Occipital lobe (tissue), 2 donors: ENCODE measurements around the gene KIF5C. TPM values are rescaled to one million over a fixed set of nuclear protein-coding genes. Genes with fewer than 3 reads are reported as not detected.

Source experiments
- DNase-seq: peaks from one replicate; lab custom pipeline; 2025; lab: John Stamatoyannopoulos, UW
- total RNA-seq: library from RNA; depleted of rRNA; stranded (reverse); fragments of >200 nt; gene quantifications from one replicate; pipeline ENCODE4 v1.2.3, GENCODE V29; 2014

KIF5C gene
- total RNA-seq, 1 donor from 2014 or later, result 379 TPM

DNA sequence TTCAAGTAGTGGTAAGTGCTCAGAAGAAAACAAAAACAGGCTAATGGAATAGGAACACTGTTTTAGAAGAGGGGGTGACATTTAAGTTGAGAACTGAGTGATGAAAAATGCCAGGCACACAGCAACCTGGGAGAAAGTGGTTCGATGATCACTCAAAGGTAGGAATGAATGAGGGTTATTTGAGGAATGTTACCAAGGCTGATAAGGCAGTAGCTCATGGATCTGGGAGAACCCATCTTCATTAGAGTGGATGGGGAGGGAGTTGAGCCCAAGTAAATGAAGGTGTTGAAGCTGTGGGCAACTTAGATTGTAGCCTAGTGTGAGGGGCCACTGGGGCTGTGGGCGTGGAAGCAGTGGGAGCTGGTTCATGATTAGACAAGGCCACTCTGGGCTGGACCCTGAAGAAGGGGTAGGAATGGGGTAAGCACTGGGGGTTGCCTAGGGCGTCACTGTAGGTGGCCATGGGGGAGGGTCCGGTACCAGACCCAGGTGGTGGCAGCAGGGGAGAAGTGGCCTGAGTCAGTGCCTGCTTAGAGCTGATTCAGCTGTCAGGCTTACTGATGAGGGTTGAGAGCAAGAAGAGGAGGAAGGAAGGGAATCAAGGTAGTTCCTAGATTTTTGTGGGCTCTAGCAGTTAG lies 141.0 kb downstream of the KIF5C start:
- no peak for DNase-seq

DNA sequence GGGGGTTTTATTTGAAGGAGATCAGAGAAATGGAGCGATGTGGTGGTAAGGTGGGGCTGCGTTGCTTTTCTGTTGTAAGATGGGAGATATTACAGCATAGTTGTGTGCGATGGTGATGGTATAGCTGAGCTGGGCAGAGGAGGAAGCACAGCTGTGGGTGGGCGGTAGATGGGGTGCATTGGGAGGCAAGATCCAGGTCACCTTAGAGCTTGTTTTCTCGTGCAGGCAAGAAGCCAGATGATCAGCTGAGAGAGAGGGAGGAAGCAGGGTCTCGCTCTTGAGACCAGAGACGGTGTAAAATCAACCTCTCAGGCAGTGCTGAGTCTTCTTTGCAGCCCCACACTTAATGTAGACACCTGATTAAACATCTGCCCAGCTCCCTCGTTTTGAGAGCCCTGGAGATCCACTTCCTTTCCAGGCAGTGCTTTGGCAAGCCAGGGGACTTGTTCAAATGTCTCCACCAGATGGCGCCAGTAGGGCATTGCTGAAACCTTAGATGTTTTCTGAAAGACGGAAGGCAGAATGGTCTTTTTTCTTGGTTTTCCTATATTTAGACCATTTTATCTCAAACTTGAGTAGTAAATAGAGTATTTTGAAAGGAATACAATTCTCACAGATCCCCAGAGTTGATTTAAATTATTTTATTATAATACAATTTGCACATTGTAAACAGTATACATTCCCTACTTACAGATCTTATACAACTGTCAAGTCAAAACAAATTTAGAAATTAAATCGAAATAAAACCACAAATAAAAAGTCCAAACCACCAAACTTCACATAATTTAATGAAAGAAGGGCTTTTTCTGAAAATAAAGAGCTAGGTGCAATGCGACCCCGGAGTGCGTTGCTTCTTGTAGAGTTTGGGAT lies 142.3 kb downstream of the KIF5C start:
- peak; percentile 66 for DNase-seq

DNA sequence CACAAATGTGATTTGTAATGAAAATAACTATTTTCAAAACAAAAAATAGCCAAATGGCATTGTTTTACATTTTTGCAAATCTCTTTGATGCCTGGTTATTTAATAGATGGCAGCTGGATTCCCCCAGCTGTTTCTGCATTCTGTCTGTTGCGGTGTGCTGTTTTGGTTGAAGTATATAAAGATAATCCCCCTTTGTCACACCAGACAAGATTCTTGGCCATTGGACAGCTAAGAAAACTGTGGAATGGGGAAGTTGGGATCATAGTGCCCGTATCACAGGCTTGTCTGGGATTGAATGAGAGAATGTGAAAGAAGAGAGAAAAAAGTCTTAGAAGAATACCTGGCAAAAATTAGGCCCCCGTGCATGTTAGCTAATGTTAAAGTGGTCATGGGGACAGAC lies 144.0 kb downstream of the KIF5C start:
- DNase-seq, result no peak

DNA sequence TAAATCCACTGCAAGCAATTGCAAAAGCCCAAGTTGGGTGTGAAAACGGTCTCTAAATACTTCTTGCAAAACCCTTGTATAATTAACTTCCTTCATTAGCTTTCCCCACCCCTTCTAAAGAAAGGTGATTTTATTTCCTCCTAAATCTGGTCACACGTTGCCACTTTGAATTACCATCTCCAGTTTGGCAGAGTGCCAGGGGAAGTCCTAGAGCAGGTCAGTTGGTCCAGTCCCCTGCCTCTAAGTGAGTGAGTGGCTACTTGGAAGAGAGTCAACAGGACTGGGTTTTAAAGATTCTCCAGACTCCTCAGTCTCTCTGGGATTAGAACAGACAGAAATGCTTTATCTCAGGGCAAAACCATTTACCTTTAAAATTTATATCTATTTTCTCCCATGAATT lies 144.7 kb downstream of the KIF5C start:
- no peak for DNase-seq

DNA sequence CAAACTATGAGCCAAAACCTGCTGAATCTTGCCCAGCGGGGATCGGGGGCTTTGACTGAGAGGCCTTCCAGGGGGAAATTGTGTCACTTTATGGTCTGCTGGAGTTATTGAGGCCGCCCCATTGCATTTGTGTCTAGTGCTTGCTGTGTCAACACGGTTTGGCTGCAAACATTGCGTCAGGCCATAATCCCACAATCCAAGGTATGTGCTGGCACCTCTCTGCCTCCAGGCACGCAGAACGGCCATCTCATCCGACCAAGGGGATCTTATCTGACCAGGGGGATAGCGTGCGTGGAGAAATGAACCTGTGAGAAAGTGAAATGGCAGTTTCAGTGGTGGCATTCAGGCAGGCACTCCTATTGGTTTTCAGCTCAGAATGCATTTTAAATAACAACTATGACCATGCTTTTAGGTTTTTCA lies 145.4 kb downstream of the KIF5C start:
- DNase-seq, result no peak

DNA sequence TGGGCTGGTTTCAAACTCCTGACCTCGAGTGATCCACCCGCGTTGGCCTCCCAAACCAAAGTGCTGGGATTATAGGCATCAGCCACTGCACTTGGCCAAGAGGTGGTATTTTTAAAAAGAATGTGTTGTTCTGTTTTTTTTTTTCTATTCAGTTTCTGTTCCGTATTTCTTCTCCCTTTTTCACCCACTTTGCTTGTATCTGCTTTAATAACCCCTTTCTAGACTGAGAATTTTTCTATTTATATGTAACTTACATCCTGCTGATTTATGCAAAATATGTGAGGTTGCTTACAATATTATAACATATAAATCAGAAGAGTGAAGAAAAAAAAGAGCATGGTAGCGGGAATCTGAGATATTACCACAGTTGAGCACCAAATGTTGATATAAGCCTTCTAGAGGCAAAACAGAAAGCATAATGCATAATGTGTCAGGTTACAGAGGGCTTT lies 146.3 kb downstream of the KIF5C start:
- DNase-seq, result no peak

DNA sequence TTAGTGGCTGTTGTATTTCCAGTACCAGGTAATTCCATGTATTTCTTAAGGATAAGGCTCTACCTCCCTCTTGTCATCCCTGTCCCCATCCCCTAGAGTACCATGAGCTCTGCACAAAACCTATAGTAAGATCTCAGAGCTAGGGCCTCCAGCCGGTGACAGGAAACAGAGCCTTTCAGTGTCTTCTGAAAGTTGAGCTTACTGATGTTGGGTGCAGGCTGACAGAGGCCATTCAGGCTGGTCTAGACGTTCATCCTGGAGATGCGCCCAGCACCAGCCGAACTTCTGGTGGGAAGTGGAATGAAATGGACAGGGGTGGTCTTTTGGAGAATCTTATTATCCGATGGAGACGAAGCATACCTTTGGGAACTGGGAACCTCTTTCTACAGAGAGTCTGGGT lies 146.7 kb downstream of the KIF5C start:
- DNase-seq, result no peak

DNA sequence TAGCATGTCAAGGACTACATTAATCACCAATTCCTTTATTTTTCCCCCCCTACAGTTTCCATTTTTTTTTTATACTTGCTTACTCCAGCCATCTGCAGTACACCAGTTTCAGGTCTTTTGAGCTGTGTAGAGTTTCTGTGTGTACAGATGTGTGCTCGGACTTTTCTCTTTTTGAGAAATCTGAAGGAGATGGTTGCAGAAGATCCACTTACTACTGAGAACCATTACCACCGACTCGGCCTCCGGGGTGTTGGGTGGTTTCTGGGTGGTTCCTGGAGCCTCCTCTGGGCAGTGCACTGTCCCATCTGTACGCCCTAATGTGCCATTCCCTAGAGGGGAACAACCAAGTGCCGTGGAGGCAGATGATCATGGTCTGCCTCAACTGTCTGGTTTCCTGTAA lies 148.1 kb downstream of the KIF5C start:
- DNase-seq, result no peak

DNA sequence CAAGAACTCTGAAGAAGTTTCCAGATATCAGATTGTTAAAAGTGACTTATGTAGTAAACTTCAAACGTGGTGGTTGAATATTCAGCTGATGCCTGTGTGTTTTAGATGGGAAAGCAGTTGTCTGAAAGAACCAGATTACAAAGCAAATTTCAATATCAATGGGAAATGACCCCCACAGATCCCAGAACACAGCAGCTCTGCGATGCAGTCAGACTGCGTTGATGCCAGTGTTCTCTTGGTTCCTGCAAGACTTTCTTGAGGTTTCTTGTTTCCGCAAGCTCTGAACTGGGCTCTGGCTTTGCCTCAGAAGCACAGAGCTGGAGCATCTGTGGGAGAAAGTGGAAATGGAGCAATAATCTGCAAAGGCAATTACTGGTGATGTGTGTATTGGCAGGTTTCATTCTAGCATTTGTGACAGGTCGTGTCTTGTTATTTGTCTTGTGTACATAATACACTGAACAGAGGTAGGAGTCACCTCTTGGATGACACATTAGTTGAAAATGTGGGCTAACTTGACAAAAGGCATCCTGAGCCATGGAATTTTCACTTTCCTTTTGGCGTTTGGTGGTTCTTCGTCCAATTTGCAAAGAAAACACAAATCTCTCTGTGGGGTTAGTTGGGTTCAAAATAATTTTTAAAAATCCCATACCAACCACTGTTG lies 152.7 kb downstream of the KIF5C start:
- DNase-seq, result no peak

DNA sequence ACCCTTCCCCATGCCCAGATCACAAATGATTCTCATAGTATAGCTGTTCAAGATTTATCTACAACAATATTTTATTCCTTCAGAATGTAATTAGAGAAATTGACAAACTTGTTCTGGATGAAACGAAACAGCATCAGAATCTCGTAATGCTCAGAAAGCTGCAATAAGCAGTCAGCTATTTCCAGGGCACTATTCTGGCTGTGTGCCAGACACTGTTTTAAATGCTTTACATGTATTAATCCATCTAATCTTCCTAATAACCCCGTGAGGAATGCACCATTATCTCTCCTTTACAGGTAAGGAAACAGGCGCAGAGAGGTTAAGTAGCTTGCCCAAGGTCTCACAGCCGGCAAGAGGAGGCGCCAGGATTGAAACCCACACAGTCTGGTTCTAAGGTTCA lies 153.3 kb downstream of the KIF5C start:
- no peak for DNase-seq

DNA sequence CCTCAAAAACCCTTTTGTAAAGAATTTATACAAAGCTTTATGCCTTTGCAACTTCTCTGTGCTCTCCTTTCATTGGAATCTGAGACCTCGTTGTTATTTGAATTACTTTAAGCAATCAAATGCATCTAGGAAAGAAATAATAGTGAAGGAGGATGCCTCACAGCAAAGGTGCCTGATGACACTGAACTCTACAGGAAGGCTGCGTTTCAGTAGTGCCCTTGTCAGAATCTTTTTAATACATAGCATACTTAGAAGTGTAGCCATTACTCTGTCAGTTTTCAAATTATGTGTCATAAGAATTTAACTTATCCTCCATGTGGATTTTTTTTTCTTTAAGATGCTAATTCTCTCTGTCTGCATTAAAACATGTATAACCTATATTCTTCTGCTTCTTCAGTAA lies 153.9 kb downstream of the KIF5C start:
- DNase-seq, result no peak

DNA sequence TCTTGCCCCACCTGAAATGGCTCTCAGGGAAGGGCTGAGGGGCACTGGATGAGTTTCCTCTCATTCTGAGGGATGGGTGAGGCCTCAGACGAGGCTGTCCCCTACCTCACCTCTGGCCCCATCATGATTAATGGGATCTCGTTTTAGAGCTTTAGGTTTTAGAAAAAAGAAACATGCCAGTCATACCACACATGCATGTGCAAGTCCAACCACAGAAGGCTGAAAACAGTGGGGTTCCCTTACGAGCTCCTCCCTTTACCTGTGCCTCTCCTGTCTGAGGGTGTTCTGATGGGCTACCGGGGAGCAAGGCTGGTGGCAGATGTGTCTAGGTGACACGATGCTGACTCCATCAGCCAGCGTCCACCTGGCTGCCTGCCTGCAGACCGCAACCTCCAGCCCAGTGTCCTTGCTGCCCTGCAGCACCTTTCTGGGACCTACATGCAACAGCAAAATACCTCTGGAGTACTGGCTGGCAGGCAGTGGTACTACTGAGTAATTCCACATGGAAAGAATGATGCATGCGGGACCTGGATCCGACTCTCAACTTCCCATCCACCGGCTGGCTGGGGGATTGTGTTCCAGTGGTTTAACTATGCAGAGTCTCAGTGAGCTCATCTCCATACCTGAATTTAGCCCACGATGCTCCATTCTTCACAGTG lies 154.4 kb downstream of the KIF5C start:
- no peak for DNase-seq

DNA sequence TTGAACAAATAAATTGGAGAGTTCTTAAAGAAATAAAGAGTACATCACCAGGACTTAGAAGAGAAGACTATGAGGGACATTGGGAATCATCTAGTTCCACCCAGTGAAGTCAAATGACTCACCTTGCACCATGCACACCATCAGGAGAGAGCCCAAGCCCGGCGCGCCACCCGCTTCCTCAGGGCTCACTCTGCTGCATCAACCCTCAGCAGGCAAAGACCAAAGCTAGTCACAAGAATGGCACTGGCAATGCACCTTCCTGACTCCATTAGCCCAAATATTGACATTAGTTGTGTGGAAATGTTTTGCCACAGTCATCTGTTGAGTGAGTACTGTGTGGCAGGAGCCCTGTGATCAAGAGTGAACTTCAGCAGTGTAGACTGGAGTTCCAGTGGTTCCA lies 156.4 kb downstream of the KIF5C start:
- no peak for DNase-seq

DNA sequence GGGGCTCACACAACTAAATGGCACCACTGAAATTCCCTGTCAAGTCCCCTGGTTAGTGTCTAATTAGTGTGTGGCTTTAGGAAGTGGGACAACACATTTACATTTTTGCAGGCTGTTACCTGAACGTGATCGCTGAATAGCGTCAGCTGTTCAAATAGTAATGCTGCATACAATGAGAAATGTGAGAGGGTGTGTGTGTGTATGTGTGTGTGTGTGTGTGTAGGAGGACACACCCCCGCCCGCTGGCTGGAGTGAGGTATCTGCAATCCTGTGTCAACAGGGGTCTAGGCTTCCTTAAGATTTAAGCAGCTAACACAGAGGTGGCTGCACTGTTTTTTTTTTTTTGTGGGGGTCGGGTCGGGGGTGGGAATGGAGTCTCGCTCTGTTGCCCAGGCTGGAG lies 158.7 kb downstream of the KIF5C start:
- DNase-seq, result no peak

DNA sequence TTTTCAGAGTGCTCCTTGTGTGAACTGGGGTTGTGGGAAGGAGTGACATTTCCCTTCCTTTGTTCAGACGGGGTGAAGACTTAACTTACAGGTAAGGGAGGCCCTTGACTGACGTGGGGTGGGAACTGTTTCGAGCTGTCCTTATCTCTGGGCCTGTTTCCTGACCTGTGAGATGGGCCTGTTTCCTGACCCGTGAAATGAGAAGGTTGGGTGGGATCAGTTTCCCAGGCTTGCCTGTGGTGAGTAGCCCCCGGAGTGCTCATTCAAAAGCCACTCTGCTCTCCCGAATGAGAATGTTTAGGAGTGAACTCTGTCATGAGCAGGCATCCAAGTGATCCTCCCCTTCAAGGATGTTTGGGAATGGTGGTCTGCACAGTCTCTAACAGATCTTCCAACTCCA lies 159.4 kb downstream of the KIF5C start:
- no peak for DNase-seq

DNA sequence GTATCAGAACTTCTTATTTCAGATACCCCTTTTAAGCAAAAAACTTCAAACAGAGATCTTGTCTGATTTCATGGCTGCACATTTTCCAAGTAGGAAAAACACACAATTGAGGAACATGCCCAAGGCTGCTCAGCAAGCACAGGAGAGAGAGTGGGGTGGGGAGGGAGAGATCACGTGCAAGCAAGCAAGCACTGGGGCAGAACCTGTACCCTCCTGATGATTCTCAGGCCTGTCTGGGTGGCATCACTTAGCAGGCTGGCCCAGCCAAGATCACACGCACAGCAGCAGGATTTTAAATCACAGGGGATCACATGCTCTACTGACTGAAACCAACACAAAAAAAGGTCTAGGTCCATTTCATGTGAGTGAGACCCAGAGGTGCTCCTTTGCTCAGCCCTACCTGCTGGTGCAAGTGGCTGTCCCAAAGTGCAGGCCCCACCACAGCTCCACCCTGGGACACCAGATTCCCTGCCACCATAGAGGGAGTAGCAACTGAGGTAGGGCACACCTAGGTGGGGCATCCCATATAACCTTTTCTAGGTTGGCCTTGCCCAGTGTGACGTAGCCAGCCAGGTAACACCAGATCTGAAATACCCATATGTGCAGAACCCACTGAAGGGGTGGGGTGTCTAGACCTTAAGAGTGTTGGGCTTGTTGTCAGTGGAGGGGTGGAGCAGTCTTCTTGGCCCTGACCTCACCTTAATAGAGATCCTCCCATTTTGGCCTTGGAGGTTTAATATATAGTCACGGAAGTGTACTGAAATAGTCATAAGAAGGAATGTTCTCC lies 161.7 kb downstream of the KIF5C start:
- DNase-seq, result no peak

DNA sequence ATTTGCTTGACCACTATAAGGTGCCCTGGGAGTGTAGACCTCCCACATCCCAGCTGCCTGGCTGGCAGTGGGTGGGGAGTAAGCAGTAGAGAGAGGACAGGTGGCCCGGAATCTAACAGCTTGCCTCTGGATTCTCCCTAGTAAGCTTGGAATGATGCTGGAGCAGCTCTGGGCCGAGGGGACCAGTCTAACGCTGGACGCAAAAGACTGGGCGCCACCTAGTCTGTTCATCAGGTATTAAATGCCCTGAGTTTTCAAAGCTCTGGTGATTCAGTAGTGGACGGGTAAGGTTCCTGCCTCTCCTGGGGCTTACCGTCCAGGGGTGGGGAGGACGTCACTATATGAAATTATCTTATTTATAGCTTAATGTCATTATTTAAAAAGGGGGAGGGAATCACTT lies 162.8 kb downstream of the KIF5C start:
- DNase-seq, result no peak

DNA sequence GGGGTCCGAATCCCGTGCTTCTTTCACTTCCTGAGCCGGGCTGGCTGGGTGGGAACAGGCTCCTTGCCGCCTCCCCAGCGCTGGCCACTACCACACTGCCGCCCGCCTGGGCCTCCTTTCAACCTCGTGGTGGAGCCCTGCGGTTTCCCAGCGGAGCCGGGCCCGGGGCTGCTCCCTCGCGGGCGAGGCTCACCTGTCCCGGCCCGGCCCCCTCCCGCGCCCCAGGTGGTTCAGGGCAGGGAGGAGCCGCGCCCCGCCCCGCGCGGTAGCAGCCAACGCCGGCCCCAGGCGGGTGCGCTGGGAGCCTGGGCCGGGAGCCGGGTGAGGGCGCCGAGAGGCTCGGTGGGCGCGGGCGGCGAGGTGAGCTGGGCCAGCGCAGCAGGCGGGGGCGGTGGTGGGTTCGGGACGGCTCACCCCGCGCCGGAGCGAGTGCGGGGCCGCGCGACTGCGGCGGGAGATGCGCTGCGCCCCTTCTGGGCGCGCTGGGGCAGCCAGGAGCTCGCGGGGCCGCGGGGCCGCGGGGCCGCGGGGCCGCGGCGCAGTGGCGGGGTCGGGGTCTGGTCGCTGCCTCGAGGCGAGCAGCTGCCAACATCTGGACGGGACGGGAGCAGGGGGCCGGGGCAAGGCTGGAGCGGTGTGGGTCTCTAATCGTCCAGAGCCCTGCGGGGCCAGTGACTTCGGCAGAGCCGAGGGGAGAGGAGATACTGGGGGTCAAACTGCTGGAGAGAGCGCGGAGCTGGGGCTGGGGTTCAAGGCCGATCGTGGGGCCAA lies 163.6 kb downstream of the KIF5C start, which contains the start of gene LYPD6B:
LYPD6B (plus strand) TSS at position 258 of the 771 bp plus-strand sequence. CDS start 92,250 bp downstream, outside the sequence.
- no peak for DNase-seq

DNA sequence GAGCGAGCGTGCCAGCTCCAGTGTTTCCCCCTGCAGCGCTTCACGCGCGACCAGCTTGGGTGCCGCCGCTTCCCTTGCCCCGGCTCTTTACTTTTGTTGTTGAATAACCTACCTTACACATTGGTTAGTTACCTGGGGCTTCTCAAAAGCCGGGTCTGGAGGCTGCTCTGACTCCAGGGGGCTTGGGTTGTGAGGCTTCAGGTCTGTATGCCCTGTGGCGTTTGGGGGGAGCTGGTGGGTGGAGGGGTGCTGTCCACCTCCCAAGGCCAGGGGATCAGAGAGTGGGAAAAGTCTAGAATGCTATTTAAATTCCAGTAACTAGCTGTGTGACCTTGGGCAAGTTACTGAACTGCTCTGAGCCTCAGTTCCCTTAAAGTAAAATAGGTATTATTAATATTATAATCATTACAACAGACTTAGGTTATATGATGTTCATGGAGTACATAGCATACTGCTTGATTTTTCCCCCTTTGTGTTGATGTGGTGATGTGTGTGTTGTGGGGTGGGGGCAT lies 164.2 kb downstream of the KIF5C start:
- no peak for DNase-seq

DNA sequence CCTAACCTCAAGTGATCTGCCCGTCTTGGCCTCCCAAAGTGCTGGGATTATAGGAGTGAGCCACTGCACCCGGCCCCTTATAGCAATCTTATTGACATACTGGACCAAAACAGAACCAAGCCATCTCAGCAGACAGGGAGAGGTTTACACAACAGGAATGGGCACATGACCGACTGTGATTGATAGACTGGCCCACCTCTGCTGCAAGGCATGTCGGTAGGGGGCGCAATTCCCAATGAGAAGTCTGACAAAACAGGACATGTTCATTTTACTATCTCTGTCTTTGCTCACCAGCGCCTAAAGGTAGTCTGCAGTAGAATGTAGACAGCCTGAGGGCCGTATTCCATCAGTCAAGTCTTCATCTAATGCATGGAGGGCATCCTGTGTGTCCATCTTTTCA lies 165.4 kb downstream of the KIF5C start:
- no peak for DNase-seq
